Inflammatory macrophage treated with lipopolysaccharide for 1 hour (primary cell): Measurements from ENCODE around the gene SNX9.
A peak's percentile ranks its signal among the peaks of the same experiment; 100 is the strongest.
"Not testable (repeated sequence)": the region's sequence is repeated elsewhere in the genome, so short reads cannot be mapped to it uniquely, and the experiment has no call there.

Experiments
- DNase-seq, 2 donors: peaks; one replicate each; pipeline ENCODE4 v3.0.0-alpha.2; 2020 to 2022

Gene SNX9

DNA sequence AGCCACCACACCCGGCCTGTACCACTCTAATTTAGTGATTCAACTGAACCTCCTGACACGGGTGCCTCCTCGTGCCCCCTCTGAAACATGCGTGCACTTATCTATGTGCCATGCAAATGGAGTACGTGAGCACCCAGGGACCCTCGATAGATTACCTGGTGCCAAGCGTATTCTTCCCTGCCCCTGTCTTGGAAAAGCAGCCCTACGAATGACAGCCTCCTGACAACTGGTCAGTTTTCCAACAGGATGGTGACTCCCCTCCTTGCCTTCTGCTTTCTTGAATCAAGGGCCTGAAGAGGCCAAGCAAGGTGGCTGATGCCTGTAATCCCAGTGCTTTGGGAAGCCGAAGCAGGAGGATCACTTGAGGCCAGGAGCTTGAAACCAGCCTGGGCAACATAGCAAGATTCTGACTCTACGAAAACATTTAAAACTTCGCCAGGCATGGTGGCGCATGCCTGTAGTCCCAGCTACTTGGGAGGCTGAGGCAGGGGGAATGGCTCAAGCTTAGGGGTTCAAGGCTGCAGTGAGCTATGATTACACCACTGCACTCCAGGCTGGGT, 133.2 kb downstream of the SNX9 start:
- no peak for DNase-seq

DNA sequence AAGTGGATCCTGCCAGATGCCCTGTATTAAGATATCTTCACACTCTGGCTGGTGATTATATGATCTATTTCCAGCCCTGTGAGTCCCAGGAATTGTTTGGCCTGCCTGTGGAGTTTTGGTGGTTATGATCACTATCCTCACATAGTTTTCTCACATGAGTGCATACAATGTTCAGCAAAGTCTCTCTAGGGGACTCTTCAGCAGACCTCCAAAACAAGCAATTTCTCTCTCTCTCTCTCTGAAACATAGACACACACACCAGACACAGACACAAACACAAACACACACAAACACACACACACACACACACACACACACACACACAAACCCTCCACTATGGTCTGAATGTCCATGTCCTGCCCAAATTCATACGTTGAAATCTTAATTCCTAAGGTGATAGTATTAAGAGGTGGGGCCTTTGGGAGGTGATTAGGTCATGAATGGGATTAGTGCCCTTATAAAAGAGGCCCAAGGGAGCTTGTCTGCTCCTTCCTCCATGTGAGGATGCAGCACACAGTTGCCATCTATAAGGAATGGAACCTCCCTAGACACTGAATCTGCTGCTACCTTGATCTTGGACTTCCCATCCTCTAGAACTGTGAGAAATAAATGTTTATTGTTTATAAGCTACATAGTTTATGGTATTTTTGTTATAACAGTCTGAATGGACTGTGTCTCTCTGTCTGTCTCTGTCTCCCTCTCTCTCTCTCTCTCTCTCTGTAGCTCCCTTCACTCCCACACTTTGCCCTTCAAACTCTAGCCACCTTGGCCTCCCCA, 136.6 kb downstream of the SNX9 start:
- DNase-seq, result no peak

DNA sequence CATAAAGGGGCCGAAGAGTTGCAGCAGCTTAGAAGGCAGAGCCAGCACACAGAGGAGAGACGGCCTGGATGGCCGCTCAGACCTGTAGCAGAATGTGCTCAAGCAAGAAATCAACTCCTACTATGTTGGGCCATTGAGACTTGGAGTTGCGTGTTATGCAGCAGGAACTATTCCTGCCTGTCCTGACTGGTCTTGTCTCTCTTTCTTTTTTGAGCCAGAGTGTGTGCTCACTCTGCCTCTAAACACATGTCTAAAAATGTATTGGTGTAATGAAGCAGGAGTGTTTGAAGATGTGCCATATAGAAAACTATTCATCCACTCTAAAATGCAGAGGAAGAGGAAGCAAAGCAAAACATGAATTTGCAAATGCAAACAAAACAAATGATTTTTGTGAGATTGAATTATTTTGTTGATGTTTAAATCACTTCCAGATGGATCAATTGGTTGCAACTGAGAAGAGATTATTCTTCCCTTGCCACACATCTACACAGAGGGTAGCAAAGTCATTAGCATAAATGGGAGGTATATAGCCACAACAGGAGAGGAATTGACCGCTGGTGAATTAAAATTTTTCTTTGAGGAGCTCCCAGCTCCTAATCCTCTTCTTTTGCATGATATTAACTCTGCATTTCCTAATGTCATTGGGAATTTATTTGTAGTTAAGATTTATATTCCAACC, 138.2 kb downstream of the SNX9 start:
- DNase-seq, result no peak

DNA sequence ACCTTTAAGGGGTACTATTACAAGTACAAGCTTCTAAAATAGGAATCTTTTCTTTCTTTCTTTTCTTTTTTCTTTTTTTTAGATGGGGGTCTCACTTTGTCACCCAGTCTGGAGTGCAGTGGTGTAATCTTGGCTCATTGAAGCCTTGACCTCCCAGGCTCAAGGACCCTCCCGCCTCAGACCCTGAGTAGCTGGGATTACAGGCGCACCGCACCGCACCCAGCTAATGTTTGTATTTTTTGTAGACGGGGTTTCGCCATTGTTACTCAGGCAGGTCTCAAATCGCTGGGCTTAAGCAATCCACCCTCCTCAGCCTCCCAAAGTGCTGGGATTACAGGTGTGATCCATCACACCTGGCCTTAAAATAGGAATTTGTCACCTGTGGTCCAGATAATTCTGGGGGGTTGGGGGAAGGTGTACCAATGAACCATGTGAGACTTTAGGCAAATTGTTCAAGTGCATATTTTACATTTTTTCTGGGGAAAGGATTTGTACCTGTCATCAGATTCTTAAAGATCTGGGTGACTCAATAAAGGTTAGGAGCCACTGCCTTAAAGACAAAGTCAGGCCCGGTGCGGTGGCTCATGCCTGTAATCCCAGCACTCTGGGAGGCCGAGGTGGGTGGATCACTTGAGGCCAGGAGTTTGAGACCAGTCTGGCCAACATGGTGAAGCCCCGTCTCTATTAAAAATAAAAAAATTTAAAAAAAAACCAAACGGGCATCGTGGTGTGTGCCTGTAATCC, 139.0 kb downstream of the SNX9 start:
- no peak for DNase-seq

DNA sequence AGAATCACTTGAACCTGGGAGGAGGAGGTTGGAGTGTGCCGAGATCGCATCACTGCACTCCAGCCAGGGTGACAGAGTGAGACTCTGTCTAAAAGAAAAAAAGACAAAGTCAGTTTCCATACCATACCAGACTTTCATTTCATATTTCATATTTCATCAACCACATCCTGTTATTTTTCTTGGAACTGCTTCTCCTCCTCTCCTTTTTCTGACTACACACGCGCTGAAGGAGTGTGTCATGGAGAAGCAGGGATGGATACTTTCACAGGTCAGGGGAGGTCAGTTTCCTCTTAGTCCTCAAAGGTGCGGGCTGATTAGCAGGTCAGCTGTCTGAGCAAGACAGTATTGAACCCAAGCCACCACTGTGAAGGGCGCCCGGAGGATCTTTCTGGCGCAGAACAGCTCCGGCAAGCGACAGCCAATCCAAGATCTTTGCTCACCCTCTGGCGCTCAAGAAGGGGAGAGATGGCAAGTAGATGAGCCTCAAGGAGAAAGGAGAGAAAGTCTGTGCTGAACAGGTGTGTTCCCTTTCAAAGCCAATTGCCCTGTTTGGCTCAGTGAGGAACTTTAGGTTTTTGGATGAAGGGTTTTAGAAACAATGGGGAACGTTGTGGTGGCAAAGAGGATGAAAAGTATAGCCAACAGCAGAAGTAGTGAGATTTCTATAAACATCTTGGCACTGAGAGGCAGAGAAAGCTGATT, 139.7 kb downstream of the SNX9 start:
- DNase-seq, result peak in 1 of 2 donors; percentile 41

DNA sequence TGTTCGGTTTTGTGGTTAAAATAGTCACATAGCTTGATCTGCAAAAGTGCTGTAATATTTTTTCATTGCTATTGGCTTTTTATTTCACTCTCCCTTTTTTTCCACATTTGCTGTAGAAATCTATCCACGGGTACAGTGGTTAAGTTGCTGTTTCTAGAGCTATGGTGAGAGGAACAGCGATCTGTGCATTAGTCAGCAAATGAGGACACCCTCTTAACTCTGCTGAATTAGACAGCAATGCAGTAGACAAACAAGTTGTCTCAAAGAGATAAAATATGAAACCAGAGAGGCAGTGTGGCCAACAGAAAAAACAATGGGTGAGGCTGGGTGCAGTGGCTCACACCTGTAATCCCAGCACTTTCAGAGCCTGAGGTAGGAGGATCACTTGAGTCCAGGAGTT, 141.1 kb downstream of the SNX9 start:
- peak in 1 of 2 donors; percentile 37 for DNase-seq

DNA sequence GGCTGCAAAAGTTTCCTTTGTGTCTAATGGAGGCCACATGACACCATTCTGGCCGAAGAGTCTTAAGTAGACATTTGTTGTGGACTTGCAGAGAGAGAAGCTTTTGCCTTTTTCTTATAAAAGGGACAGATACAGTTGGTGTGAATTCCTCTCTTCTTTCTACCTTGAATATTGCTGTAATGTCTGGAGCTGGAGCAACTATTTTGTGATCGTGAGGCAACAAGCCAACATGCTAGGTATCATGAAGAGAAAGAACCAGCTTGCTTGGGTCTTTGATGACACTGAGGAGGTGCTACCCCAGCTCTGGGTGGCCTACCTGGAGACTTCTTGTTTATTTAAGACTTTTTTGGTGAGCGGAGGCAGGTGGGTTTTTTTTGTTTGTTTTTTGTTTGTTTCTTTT, 142.3 kb downstream of the SNX9 start:
- no peak for DNase-seq

DNA sequence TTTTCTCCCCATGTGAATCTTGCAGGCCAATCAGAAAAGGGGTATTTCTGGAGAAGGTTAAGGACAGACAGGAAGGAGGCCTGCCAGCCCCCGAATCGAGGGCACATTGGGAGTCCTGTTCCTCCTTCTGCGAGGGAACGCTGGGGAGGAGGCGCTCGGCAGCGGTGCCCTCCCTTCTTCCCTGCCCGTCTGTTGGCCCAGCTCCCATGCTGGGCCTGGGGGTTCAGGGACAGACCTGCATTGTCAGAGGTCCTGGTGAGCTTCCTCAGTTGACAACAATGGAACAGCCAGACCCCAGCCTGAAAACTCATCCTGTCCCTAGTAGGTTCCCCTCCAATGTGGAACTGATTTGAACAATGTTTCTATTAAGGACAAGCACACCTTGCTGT, 143.5 kb downstream of the SNX9 start:
- no peak for DNase-seq

DNA sequence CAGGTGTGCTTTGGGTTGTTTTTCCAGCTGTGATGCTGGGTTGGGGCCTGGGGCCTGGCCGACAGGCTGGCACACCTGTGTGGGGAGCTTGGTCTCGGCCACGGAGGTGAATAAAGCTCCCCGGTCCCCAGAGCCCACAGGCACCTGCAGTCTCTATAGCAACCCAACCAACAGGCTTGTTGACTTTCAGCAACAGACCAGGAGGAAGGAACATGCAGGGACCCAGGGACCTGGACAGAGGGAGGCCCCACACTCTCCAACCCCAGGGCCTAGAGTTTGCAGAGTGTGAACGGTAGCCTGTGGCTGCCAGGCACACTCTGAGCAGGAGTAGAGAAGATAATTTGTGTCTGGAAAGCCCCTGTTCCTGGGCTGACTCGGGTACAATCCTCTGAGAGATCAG, 144.0 kb downstream of the SNX9 start:
- DNase-seq, result no peak

DNA sequence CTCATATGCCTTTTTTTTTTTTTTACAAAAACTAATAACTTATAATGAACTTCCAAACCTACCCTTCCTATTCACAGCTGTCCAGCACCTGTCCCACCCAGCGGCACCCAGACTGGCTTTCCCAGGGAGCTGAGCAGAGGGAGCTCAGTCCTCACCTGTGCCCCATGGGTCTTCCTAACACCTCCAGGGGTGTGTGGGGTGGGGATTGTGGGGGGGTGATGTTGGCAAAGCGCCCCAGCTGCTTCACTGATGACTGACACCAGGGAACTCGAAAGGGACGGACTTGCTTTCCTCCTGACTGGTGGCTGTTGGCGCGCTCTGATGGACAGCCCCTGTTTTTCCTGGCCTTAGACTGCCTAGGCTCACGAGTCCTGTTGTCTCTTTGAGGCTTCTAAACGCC, 144.4 kb downstream of the SNX9 start:
- no peak for DNase-seq

DNA sequence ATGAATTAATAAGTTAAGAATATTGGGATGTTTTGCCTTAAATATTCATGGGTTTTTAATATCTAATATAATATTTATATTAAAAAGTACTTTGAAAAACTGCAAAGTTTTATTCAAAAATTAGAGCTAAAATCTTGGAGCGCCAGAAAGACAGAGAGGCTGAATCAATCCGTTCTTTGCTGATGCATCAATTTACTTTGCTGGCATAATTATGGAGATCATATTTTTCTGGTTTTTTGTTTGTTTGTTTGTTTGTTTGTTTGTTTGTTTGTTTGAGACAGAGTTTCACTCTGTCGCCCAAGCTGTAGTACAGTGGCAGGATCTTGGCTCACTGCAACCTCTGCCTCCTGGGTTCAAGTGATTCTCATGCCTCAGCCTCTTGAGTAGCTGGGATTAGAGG, 149.1 kb downstream of the SNX9 start:
- DNase-seq, result not testable (repeated sequence)

DNA sequence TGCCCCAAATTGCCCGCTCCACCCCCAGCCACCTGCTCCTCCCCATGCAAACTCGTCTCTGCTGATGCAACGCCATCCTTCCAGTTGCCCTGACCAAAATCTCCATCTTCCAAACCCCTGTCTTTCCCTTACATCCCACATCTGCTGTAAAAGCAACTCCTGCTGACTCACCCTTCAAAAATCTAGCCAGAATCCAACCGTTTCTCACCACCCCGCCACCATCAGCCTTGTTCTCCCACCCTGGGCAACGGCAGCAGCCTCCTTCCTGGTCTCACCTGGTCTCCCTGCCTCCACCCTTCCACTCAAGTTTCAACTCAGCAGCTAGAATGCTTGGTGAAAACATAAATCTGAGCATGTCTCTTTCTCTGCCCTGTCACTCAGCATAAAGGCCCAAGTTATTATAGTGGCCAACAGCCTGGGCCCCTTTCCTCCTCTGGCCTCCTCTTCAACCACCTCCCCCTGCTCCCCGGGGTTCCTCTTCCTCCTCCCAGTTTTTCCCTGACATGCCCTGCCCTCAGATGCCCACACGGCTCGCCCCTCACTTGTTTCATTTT, 151.4 kb downstream of the SNX9 start:
- no peak for DNase-seq

DNA sequence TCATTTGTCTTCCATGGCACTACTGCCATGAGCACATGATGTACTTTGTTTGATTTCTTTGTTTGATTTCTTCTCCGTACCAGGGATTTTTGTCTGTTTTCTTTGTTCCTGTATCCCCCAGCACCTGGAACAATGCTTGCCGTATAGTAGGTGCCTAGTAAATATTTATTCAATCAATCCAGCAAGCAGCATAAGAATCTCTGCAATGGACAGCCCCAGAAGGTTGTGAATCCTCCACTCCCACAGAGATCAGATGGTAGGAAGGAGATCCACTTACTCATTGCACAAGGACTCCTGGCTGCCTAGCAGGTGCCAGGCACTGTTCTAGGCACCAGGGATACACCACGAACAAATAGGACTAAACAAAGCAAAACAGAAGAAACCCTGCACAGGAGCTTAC, 151.9 kb downstream of the SNX9 start:
- DNase-seq, result no peak

DNA sequence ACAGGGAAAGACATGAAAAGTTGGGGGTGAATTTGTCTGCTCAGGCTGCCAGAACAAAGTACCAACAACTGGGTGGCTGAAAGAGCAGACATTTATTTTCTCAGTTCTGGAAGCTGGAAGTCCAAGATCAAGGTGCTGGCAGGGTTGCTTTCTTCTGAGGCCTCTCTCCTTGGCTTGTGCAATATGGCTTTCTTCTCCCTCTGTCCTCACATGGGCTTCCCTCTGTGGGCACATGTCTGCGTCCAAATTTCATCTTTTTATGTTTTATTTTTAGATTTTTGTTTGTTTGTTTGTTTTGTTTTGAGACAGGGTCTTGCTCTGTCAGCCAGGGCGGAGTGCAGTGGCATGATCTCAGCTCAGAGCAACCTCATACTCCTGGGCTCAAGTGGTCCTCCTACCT, 152.4 kb downstream of the SNX9 start:
- no peak for DNase-seq

DNA sequence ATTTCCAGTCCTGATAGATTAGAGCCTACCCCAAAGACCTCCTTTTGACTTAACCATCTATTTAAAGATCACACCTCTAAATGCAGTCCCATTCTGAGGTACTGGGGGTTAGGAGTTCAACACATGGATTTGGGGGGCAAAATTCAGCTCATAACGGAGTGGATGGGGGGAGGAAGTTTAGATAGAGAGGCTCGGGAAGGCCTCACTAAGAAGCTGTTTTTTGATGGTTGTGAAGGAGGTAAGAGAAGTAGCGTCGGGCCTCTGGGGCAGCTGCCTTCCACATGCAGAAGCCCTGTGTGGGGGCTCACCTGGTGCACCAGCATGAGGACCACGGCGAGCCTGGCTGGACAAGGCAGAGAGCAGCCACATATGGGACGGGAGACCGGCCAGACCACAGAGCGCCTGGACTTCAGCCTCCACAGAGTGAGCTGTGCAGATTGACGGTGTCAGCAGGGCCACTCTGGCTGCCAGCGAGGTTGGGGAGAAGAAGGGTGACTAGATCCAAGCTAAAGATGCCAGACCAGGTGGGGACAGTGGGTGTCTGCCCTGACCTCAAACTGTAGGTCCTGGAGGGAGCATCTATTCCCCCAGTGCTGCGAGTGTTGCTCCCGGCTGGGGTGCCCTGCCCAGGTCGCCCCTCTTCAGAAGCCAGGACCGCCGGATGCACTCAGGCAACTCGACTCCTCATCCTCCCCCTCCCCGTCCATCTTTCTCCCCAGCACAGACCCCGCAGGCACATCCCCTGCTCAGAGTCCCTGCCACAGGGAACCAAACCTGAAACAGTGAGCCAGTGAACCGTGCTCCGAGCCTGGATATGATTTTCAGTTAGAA, 153.5 kb downstream of the SNX9 start:
- no peak for DNase-seq

DNA sequence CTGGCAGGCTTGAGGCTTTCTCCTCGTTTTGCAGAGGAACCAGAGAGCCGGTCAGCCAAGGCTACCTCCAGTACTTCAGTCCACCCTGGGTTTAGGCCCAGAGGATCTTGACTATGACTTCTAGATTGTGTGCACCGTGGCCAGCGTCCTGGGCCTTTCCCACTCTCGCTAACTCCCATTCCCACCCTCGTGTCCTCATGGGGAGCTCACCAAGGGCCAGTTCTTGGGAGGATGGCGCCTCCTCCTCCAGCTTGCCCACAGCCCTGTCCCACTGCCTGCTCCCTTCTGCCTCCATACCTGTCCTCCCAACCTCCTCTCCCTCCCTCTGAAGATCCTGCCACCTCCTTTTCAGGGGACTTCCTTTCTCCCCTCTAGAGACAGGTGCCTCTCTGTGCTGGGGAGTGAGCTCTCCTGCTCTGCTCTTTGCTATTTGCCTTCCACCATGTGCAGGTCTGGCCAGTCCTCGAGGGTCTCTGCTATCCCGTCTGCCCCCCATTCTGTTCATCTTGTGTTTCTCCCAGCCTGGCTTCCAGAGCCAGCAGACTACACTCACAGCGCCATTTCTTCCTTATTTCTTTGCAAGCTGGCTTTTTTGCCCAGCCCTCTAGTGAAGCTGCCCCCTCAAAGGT, 154.2 kb downstream of the SNX9 start:
- no peak for DNase-seq

DNA sequence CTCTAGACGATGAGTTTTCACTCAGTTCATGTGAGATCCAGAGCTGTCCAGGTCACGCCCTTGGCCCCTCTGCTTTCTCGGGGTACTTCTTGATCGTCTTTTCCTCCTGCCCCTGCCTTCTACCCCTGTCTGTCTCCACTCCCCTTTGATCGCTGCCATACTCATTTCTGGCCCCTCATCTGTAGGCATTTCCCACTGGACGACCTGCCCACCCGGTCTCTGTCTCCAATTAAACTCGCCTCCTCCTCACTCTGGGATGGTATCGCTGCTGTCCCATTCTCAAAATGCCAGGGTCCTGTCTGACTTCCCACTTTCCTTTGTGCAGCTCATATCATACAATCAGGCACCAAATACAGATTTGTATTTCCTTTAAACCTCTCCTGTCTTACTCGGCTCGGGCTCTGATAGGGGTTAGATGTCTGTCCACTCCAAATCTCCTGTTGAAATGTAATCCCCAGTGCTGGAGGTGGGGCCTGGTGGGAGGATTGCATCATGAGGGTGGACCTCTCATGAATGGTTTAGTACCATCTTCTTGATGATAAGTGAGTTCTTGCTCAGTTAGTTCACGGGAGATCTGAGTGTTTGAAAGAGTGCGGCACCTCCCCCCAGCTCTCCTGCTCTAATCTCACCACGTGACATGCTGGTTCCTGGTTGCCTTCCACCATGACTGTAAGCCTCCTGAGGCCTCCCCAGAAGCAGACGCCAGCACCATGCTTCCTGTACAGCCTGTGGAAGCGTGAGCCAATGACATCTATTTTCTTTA, 155.2 kb downstream of the SNX9 start:
- DNase-seq, result no peak

DNA sequence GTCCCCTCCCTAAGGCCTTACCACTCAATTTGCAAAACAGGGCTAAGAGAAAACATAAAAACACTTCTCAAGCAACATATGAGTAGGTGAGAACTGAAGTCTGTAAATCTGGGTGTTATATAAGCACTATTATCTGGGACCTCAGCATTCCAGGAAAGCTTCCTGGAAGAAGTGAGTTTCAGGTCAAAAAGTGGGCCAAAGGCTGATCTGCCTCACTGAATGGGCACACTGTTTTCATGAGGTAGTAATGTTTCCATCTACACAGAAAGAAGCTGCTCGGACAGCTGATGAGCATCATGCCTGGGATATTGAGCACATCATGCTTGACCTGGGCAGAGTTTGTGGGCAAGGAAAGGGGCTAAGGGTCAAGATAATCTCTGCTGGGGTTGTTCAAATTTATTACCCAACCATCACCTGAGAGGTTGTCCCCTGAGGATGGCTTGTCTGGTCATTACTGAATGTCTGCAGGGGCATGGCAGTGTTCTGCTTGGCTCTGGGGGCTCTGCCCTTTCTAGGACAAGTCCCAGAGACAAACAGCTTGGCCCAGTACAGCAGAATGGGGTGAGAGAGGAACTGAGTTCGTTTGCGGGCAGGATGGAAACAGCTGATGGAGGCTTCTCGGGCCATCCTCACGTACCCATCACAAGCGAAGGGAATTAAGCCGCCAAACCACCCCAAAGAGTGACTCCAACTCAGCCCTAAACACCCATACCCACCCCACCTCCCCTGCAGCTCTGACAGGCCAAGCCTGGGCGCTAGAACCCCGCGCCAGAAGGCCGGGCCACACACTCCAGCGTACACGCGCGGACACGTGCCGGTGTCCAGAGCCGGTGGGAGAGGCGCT, 157.5 kb downstream of the SNX9 start:
- DNase-seq, result no peak

DNA sequence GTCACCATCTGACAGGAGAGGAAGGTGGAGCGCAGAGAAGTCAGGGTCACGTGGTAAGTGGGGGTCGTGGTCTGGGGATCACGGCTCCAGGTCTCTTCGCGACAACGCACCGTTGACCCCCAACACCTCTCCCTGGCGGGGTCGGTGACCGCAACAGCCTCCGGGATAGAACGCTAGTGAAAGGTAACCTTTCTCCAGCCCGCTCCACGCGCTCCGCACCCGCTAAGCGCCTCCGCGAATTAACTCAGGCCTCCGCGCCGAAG, 158.0 kb downstream of the SNX9 start:
- DNase-seq, result no peak
